Keratinocyte (primary cell): ENCODE measurements around the gene SCNN1G. TPM values are rescaled to one million over a fixed set of nuclear protein-coding genes. Genes with fewer than 3 reads are reported as not detected.

ENCODE experiments used
- DNase-seq: peaks from one replicate; pipeline ENCODE4 v3.0.0-alpha.2; 2011; ENCODE audit warnings: low read depth, missing footprints, low spot score
- FAIRE-seq: peaks from 2 replicates; lab custom pipeline; 2011; peaks lifted over from hg19 to GRCh38; lab: Jason Lieb, UNC
- H2AFZ ChIP-seq: 2 replicates; pipeline ENCODE4 v1.6.0; 2012; ENCODE audit warnings: low read length, control low read depth, inconsistent platforms; ENCODE audit not compliant: control insufficient read depth
- H3K27ac ChIP-seq: 2 replicates; pipeline ENCODE4 v1.5.1; 2011; ENCODE audit warnings: low read length; ENCODE audit not compliant: control insufficient read depth, insufficient read depth
- H3K27me3 ChIP-seq: 3 replicates; pipeline ENCODE4 v1.6.0; 2011; ENCODE audit warnings: low read length; ENCODE audit not compliant: control insufficient read depth, insufficient read depth; ENCODE audit errors: extremely low read depth
- H3K36me3 ChIP-seq, 2 experiments: 2 replicates in 1 of 2; 3 replicates in 1 of 2; pipeline ENCODE4 v1.5.1; 2011; ENCODE audit warnings: low read length in 2 of 2, mild to moderate bottlenecking in 1 of 2; ENCODE audit not compliant: control insufficient read depth in 2 of 2, insufficient read depth in 2 of 2; ENCODE audit errors: extremely low read depth in 1 of 2
- H3K4me1 ChIP-seq: 3 replicates; pipeline ENCODE4 v1.5.1; 2011; ENCODE audit warnings: low read length; ENCODE audit not compliant: control insufficient read depth, insufficient read depth; ENCODE audit errors: extremely low read depth
- H3K4me2 ChIP-seq: 3 replicates; pipeline ENCODE4 v1.6.0; 2011; ENCODE audit warnings: low read depth, low read length; ENCODE audit not compliant: control insufficient read depth, insufficient read depth; ENCODE audit errors: extremely low read depth
- H3K4me3 ChIP-seq, 3 experiments: fragments of 200-600 bp in 1 of 3; sonication (generic) in 1 of 3; 2 replicates in 2 of 3; 3 replicates in 1 of 3; pipeline ENCODE4 v1.5.1; 2011 to 2016; ENCODE audit warnings: low read length in 3 of 3, mild to moderate bottlenecking in 3 of 3, control low read depth in 2 of 3, inconsistent platforms in 1 of 3, low read depth in 1 of 3, mixed read lengths in 1 of 3, mixed run types in 1 of 3, moderate library complexity in 1 of 3; ENCODE audit not compliant: control insufficient read depth in 2 of 3, insufficient read depth in 2 of 3; ENCODE audit errors: extremely low read depth in 1 of 3
- H3K79me2 ChIP-seq: 2 replicates; pipeline ENCODE4 v1.6.0; 2012; ENCODE audit warnings: low read length; ENCODE audit not compliant: control insufficient read depth, insufficient read depth
- H3K9ac ChIP-seq: 3 replicates; pipeline ENCODE4 v1.6.0; 2011; ENCODE audit warnings: low read length; ENCODE audit not compliant: control insufficient read depth, insufficient read depth; ENCODE audit errors: extremely low read depth
- H3K9me1 ChIP-seq: 3 replicates; pipeline ENCODE4 v1.6.0; 2011; ENCODE audit warnings: low read length; ENCODE audit not compliant: control insufficient read depth, insufficient read depth; ENCODE audit errors: extremely low read depth
- H3K9me3 ChIP-seq: 2 replicates; pipeline ENCODE4 v1.5.1; 2012; ENCODE audit warnings: low read depth, low read length; ENCODE audit not compliant: control insufficient read depth
- H4K20me1 ChIP-seq: 3 replicates; pipeline ENCODE4 v1.6.0; 2011; ENCODE audit warnings: low read length; ENCODE audit not compliant: control insufficient read depth, insufficient read depth; ENCODE audit errors: extremely low read depth
- EZH2 ChIP-seq: IDR thresholded peaks from one replicate; pipeline ENCODE4 v1.6.1; 2012; ENCODE audit warnings: inconsistent platforms, mild to moderate bottlenecking, low read length, moderate library complexity
- dilution Hi-C: fragments of 300-500 bp; cut with MboI; formaldehyde crosslinking; loops from one replicate; pipeline ENCODE4 v1.7.0; 2020; ENCODE audit warnings: low sequenced_read_pairs; ENCODE audit not compliant: extremely low pct_ligation_motif_present
- polyA plus RNA-seq, 5 experiments: library from polyadenylated mRNA; depleted of rRNA in 3 of 5; stranded (reverse) in 3 of 5; stranded (forward) in 1 of 5; unstranded in 1 of 5; fragments of >200 nt; gene quantifications; 1 replicate in 1 of 5; 2 replicates in 3 of 5; 3 replicates in 1 of 5; pipeline versions ENCODE4 v1.2.1 to v1.2.3, GENCODE V29; 2011 to 2012; ENCODE audit warnings: missing spikeins in 2 of 5, low read depth in 1 of 5, low replicate concordance in 1 of 5
- TF ChIP-seq, protein P1 (sequence below), 3 experiments: IDR thresholded peaks in 1 of 3; conservative IDR thresholded peaks in 1 of 3; optimal IDR thresholded peaks in 1 of 3; 2 replicates in 2 of 3; 3 replicates in 1 of 3; pipeline versions ENCODE3 to v1.5.1; 2011; ENCODE audit warnings: low read length in 3 of 3, mild to moderate bottlenecking in 3 of 3, moderate library complexity in 2 of 3, control low read depth in 1 of 3, inconsistent platforms in 1 of 3; ENCODE audit not compliant: insufficient read depth in 2 of 3; ENCODE audit errors: extremely low read depth in 1 of 3

The SCNN1G gene
- polyA plus RNA-seq, 1 donor (not counting 4 experiments of a cell fraction or from before 2014, with no cell fraction given): 0.25 TPM

DNA sequence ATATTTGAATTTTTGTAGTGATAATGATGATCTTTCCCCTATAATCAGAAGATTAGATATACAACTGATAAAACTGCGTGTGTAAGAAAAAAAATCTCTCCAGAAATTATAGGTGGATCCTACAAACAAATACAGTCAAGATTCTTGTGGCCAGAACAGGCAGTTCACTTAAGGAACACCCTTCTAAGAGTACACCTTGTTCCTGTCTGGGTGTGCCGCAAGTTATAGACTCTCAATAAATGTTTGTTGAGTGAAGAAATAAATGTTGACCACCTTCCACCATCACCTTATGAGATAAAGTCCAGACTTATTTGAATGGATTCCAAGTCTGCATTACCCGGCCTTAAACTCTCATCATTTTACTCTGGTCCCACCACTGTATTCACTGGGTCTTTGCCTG is 73.9 kb downstream of the SCNN1G start:
- Histone ChIP-seq H3K79me2 (no peaks in the 10 kb centered on the region), H3K27ac (no peak overlapping the region), H4K20me1 (no peaks in the 10 kb centered on the region), H3K4me2 (no peak overlapping the region), H3K27me3 (no peaks in the 10 kb centered on the region), H3K9me1 (no peaks in the 10 kb centered on the region), H3K36me3 (no peaks in the 10 kb centered on the region), H3K4me1 (peaks cover 15% of the 10 kb centered on the region), H2AFZ (no peak overlapping the region), H3K9ac (no peak overlapping the region), H3K9me3 (no peaks in the 10 kb centered on the region), H3K4me3 (no peak overlapping the region)
- dilution Hi-C loops: no loop called here
- FAIRE-seq (no peak), DNase-seq (no peak)
- TF ChIP-seq, protein P1, sequence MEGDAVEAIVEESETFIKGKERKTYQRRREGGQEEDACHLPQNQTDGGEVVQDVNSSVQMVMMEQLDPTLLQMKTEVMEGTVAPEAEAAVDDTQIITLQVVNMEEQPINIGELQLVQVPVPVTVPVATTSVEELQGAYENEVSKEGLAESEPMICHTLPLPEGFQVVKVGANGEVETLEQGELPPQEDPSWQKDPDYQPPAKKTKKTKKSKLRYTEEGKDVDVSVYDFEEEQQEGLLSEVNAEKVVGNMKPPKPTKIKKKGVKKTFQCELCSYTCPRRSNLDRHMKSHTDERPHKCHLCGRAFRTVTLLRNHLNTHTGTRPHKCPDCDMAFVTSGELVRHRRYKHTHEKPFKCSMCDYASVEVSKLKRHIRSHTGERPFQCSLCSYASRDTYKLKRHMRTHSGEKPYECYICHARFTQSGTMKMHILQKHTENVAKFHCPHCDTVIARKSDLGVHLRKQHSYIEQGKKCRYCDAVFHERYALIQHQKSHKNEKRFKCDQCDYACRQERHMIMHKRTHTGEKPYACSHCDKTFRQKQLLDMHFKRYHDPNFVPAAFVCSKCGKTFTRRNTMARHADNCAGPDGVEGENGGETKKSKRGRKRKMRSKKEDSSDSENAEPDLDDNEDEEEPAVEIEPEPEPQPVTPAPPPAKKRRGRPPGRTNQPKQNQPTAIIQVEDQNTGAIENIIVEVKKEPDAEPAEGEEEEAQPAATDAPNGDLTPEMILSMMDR (optimal IDR thresholded peaks at IDR 0.05 in 1 of 3, IDR thresholded peaks at IDR 0.05 in 1 of 3, conservative IDR thresholded peaks at IDR 0.05 in 1 of 3; ENCODE audit: extremely low read depth in 1 of 3, insufficient read depth in 2 of 3, low read length in 3 of 3): no peak
- TF ChIP-seq EZH2: no peak

DNA sequence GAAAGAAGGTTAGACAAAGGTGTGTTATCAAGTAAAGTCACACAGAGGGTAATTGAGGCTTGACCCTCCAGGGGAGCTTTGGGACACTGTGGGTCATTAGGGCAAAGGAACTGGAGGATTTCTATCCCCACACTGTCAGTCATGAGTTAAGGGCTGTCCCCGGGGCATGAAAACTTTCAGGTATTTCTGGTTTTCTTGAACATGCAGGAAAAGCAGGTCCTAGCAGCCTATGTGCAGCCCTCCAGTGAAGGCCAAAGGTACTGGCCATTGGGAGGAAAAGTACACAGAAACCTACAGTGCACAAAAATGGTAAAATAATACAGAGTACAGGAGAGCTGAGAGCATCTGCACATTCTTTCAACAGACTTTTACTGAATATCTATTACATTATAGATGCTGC is 75.1 kb downstream of the SCNN1G start:
- Histone ChIP-seq H3K4me3 (no peak overlapping the region), H3K4me2 (peak overlapping the region; percentile 7), H3K4me1 (peaks cover 15% of the 10 kb centered on the region), H3K9me1 (no peaks in the 10 kb centered on the region), H3K36me3 (no peaks in the 10 kb centered on the region), H3K9me3 (no peaks in the 10 kb centered on the region), H3K9ac (no peak overlapping the region), H3K27ac (no peak overlapping the region), H2AFZ (no peak overlapping the region), H4K20me1 (no peaks in the 10 kb centered on the region), H3K79me2 (no peaks in the 10 kb centered on the region), H3K27me3 (no peaks in the 10 kb centered on the region)
- DNase-seq (no peak), FAIRE-seq (no peak)
- dilution Hi-C loops: no loop called here
- no peak for TF ChIP-seq EZH2
- TF ChIP-seq, protein P1 (optimal IDR thresholded peaks at IDR 0.05 in 1 of 3, IDR thresholded peaks at IDR 0.05 in 1 of 3, conservative IDR thresholded peaks at IDR 0.05 in 1 of 3; ENCODE audit: extremely low read depth in 1 of 3, insufficient read depth in 2 of 3, low read length in 3 of 3): no peak
